ENCODE data around the gene TTC29.

- TF ChIP-seq CTCF (IDR thresholded peaks at IDR 0.05) (no peak), POLR2A (IDR thresholded peaks at IDR 0.05) (no peak), POLR2AphosphoS5 (IDR thresholded peaks at IDR 0.05; ENCODE audit: insufficient read depth in 1 of 2, low read depth in 1 of 2) (no peak)
These were observed 151.9 kb downstream of the TTC29 start for GRCh38 chr4:146793727-146794126.

Data from vagina (tissue), 2 donors.